GM23338 (cell line): Measurements from ENCODE around the gene VPS52. TPM values are rescaled to one million over a fixed set of nuclear protein-coding genes. Genes with fewer than 3 reads are reported as not detected.

Source experiments
- ATAC-seq: fragments of 200-7000 bp; cut with Tn5 transposase; 3 replicates; pipeline ENCODE4 v1.9.1; 2020
- DNase-seq: peaks from one replicate; pipeline ENCODE4 v3.0.0-alpha.2; 2015; ENCODE audit warnings: low spot score
- H2AFZ ChIP-seq: fragments of 200-600 bp; sonication (generic); 2 replicates; pipeline ENCODE4 v1.8.0; 2016; ENCODE audit warnings: antibody characterized with exemption, mild to moderate bottlenecking, moderate library complexity
- H3F3A ChIP-seq: fragments of 200-600 bp; sonication (generic); replicated peaks from 2 replicates; pipeline ENCODE4 v1.8.0; 2017; ENCODE audit warnings: antibody characterized with exemption, mixed run types, low read depth
- H3K27ac ChIP-seq: fragments of 200-600 bp; sonication (generic); 2 replicates; pipeline ENCODE4 v1.6.1; 2016; ENCODE audit warnings: low read depth
- H3K27me3 ChIP-seq: fragments of 200-600 bp; sonication (generic); 2 replicates; pipeline ENCODE4 v1.8.0; 2016; ENCODE audit warnings: mild to moderate bottlenecking, mixed run types, moderate library complexity; ENCODE audit not compliant: insufficient read depth
- H3K36me3 ChIP-seq: fragments of 200-600 bp; sonication (generic); 2 replicates; pipeline ENCODE4 v1.8.0; 2016; ENCODE audit warnings: mild to moderate bottlenecking; ENCODE audit not compliant: insufficient read depth
- H3K4me1 ChIP-seq: fragments of 200-600 bp; sonication (generic); 2 replicates; pipeline ENCODE4 v1.8.0; 2016; ENCODE audit warnings: mild to moderate bottlenecking, moderate library complexity; ENCODE audit not compliant: insufficient read depth
- H3K4me2 ChIP-seq: fragments of 200-600 bp; sonication (generic); 2 replicates; pipeline ENCODE4 v1.7.1; 2017; ENCODE audit warnings: mixed run types
- H3K4me3 ChIP-seq: fragments of 200-600 bp; sonication (generic); 2 replicates; pipeline ENCODE4 v1.6.1; 2016; ENCODE audit warnings: mixed run types
- H3K79me2 ChIP-seq: fragments of 200-600 bp; sonication (generic); replicated peaks from 2 replicates; pipeline ENCODE4 v1.8.0; 2017; ENCODE audit warnings: mild to moderate bottlenecking; ENCODE audit not compliant: insufficient read depth
- H3K9me2 ChIP-seq: fragments of 200-600 bp; sonication (generic); 2 replicates; pipeline ENCODE4 v1.8.0; 2017; ENCODE audit not compliant: insufficient read depth
- H4K20me1 ChIP-seq: fragments of 200-600 bp; sonication (generic); replicated peaks from 2 replicates; pipeline ENCODE4 v1.8.0; 2017; ENCODE audit warnings: mild to moderate bottlenecking; ENCODE audit not compliant: insufficient read depth
- H3K27ac Mint-ChIP-seq: 2 replicates; pipeline ENCODE4 v1.8.0; 2020; ENCODE audit warnings: inconsistent platforms, mild to moderate bottlenecking, moderate library complexity, mixed read lengths
- H3K27me3 Mint-ChIP-seq: 3 replicates; pipeline ENCODE4 v1.8.0; 2022; ENCODE audit warnings: low read depth, mild to moderate bottlenecking, moderate library complexity, mixed read lengths, inconsistent platforms; ENCODE audit not compliant: insufficient read depth, poor library complexity
- H3K36me3 Mint-ChIP-seq: 3 replicates; pipeline ENCODE4 v1.8.0; 2021; ENCODE audit warnings: low read depth, mild to moderate bottlenecking, inconsistent platforms, moderate library complexity, mixed read lengths
- H3K4me1 Mint-ChIP-seq: 3 replicates; pipeline ENCODE4 v1.8.0; 2020; ENCODE audit warnings: mild to moderate bottlenecking, inconsistent platforms, mixed read lengths
- H3K4me3 Mint-ChIP-seq: 3 replicates; pipeline ENCODE4 v1.8.0; 2021; ENCODE audit warnings: moderate library complexity, mild to moderate bottlenecking, inconsistent platforms, mixed read lengths
- H3K9me3 Mint-ChIP-seq: 3 replicates; pipeline ENCODE4 v1.8.0; 2020; ENCODE audit warnings: moderate library complexity, mild to moderate bottlenecking, inconsistent platforms, mixed read lengths
- CREB1 ChIP-seq: fragments of 250-450 bp; sonication (Bioruptor Pico); IDR thresholded peaks from 2 replicates; pipeline ENCODE4 v1.5.0; 2020; ENCODE audit warnings: low read depth, mild to moderate bottlenecking, moderate library complexity
- EZH2phosphoT487 ChIP-seq: fragments of 200-600 bp; sonication (generic); IDR thresholded peaks from one replicate; pipeline ENCODE4 v1.8.1; 2018; ENCODE audit warnings: antibody characterized with exemption; ENCODE audit not compliant: unreplicated experiment
- JUNB ChIP-seq: IDR thresholded peaks from one replicate; pipeline ENCODE4 v1.6.1; 2016; ENCODE audit warnings: antibody characterized with exemption; ENCODE audit not compliant: unreplicated experiment
- NANOG ChIP-seq: IDR thresholded peaks from 2 replicates; pipeline ENCODE4 v1.6.1; 2016; ENCODE audit warnings: antibody characterized with exemption, borderline replicate concordance
- POLR2AphosphoS5 ChIP-seq: IDR thresholded peaks from 2 replicates; pipeline ENCODE4 v1.6.1; 2016; ENCODE audit warnings: antibody characterized with exemption, low read depth
- REST ChIP-seq: IDR thresholded peaks from one replicate; pipeline ENCODE4 v1.6.1; 2018; ENCODE audit warnings: antibody characterized with exemption; ENCODE audit not compliant: unreplicated experiment
- polyA plus RNA-seq: library from polyadenylated mRNA; unstranded; fragments of >200 nt; fragmentation: Nextera tagmentation; extraction: Ambion mirVana; gene quantifications from 2 replicates; pipeline ENCODE4 v1.2.1, GENCODE V29; 2016
- total RNA-seq: library from RNA; depleted of rRNA; stranded (reverse); fragments of >200 nt; shearing (Covaris generic); gene quantifications from 2 replicates; pipeline ENCODE4 v1.2.3, GENCODE V29; 2014
- TF ChIP-seq, protein P1 (sequence below): IDR thresholded peaks from 2 replicates; pipeline ENCODE4 v1.6.1; 2016; ENCODE audit warnings: antibody characterized with exemption
- TF ChIP-seq, protein P2 (sequence below), 2 experiments: fragments of 200-600 bp in 1 of 2; sonication (generic) in 1 of 2; conservative IDR thresholded peaks; 2 replicates each; pipeline versions ENCODE4 v1.5.1 to v1.6.1; 2016 to 2017; ENCODE audit warnings: antibody characterized with exemption in 2 of 2, low read depth in 2 of 2, mild to moderate bottlenecking in 2 of 2, moderate library complexity in 1 of 2

VPS52 gene
- total and polyA plus RNA-seq, 2 experiments from 2014 or later: 27.9 to 31.1 TPM

DNA sequence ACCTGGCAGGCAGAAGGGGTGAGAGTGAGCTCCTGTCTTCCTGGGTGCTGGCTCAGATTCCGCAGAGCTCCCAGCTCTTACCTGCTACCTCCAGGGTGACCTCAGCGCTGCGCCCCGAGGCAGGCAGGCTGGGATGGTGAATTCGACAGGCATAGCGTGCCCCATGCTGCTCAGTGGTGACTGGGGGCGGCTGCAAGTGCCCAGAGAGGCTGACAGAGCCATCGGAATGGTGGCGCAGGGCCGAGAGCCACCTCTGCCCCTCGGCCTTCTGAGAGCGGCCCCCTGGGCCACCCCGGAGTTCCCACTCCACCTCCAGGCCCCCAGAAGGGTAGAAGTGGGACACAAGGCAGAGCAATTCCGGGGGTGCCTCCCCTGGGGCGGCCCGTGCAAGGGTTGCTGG is 32.5 kb upstream of the VPS52 start (continued):
- no peak for TF ChIP-seq REST
- TF ChIP-seq JUNB: no peak

GRCh38 chr6:33301877-33302276 is 30.2 kb upstream of the VPS52 start:
- H4K20me1 ChIP-seq: peaks cover 22% of the 10 kb centered on the region
- no peak overlapping the region for H3K27ac Mint-ChIP-seq
- peaks cover 14% of the 10 kb centered on the region; the same call in 1 of the 2 replicates for H3F3A ChIP-seq

More at GRCh38 chr6:33301877-33302276, 30.2 kb upstream of the VPS52 start:
- H3K79me2 ChIP-seq: peaks cover 31% of the 10 kb centered on the region
- ATAC-seq (no peak), DNase-seq (no peak)
- no peak overlapping the region for H3K4me3 Mint-ChIP-seq
- no peaks in the 10 kb centered on the region for H3K36me3 ChIP-seq
- no peak overlapping the region for H3K4me3 ChIP-seq
- no peaks in the 10 kb centered on the region for H3K27me3 ChIP-seq
- H2AFZ ChIP-seq: no peak overlapping the region
- TF ChIP-seq, protein P1, sequence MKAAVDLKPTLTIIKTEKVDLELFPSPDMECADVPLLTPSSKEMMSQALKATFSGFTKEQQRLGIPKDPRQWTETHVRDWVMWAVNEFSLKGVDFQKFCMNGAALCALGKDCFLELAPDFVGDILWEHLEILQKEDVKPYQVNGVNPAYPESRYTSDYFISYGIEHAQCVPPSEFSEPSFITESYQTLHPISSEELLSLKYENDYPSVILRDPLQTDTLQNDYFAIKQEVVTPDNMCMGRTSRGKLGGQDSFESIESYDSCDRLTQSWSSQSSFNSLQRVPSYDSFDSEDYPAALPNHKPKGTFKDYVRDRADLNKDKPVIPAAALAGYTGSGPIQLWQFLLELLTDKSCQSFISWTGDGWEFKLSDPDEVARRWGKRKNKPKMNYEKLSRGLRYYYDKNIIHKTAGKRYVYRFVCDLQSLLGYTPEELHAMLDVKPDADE: no peak
- TF ChIP-seq NANOG: no peak
- TF ChIP-seq POLR2AphosphoS5: no peak
- no peak for TF ChIP-seq EZH2phosphoT487
- TF ChIP-seq, protein P2, sequence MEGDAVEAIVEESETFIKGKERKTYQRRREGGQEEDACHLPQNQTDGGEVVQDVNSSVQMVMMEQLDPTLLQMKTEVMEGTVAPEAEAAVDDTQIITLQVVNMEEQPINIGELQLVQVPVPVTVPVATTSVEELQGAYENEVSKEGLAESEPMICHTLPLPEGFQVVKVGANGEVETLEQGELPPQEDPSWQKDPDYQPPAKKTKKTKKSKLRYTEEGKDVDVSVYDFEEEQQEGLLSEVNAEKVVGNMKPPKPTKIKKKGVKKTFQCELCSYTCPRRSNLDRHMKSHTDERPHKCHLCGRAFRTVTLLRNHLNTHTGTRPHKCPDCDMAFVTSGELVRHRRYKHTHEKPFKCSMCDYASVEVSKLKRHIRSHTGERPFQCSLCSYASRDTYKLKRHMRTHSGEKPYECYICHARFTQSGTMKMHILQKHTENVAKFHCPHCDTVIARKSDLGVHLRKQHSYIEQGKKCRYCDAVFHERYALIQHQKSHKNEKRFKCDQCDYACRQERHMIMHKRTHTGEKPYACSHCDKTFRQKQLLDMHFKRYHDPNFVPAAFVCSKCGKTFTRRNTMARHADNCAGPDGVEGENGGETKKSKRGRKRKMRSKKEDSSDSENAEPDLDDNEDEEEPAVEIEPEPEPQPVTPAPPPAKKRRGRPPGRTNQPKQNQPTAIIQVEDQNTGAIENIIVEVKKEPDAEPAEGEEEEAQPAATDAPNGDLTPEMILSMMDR (conservative IDR thresholded peaks at IDR 0.05; ENCODE audit: low read depth in 2 of 2): no peak
- no peak for TF ChIP-seq JUNB
- TF ChIP-seq CREB1 (CRISPR knock-in tag): no peak
- H3K4me2 ChIP-seq: no peak overlapping the region
- no peaks in the 10 kb centered on the region for H3K9me2 ChIP-seq
- H3K27me3 Mint-ChIP-seq: peaks cover 27% of the 10 kb centered on the region
- H3K4me1 Mint-ChIP-seq: peaks cover 14% of the 10 kb centered on the region; the same call in 2 of the 3 replicates
- H3K9me3 Mint-ChIP-seq: no peaks in the 10 kb centered on the region
- H3K27ac ChIP-seq: no peak overlapping the region
- H3K36me3 Mint-ChIP-seq: peaks cover 7% of the 10 kb centered on the region
- no peaks in the 10 kb centered on the region for H3K4me1 ChIP-seq
